K562 (cell line): ENCODE data around the gene PYGL. TPM values are rescaled to one million over a fixed set of nuclear protein-coding genes. Genes with fewer than 3 reads are reported as not detected.
"Not testable (repeated sequence)": the region's sequence is repeated elsewhere in the genome, so short reads cannot be mapped to it uniquely, and the experiment has no call there.

Experiments used
- ATAC-seq: fragments of 200-7000 bp; cut with Tn5 transposase; 3 replicates; pipeline ENCODE4 v1.9.1; 2020; ENCODE audit warnings: moderate library complexity
- BruUV-seq: library from RNA; stranded (reverse); fragments of 400-500 nt; replicated peaks from 2 replicates; lab custom pipeline; 2021; lab: Mats Ljungman, UMichigan
- CTCF ChIA-PET: fragments of 300-600 bp; formaldehyde crosslinking; extraction: SDS; loops from one replicate; lab custom pipeline; 2021; ENCODE audit warnings: low intra/inter-chr PET ratio; lab: Yijun Ruan, JAX
- POLR2A ChIA-PET: fragments of 300-600, 350-650 bp; sonication (Branson Sonifier 250); formaldehyde crosslinking; extraction: SDS; loops from one replicate; lab custom pipeline; 2021; ENCODE audit warnings: antibody characterized with exemption, inconsistent platforms; lab: Yijun Ruan, JAX
- DNase-seq, 4 experiments: peaks; one replicate each; pipeline versions ENCODE4 v3.0.0 to v3.0.0-alpha.2; 2011 to 2018; ENCODE audit warnings: low spot score in 3 of 4, mixed read lengths in 3 of 4; ENCODE audit errors: extremely low read depth in 1 of 4
- FAIRE-seq: peaks from 2 replicates; lab custom pipeline; 2011; peaks lifted over from hg19 to GRCh38; lab: Jason Lieb, UNC
- H2AFZ ChIP-seq: 2 replicates; pipeline ENCODE4 v1.6.0; 2011; ENCODE audit warnings: low read depth, low read length, control low read depth, inconsistent platforms
- H3K27ac ChIP-seq: fragments of 200-600 bp; 3 replicates; pipeline ENCODE4 v1.8.0; 2011; ENCODE audit warnings: low read depth, mild to moderate bottlenecking, control low read depth, inconsistent platforms, low read length, moderate library complexity, mixed read lengths; ENCODE audit errors: extremely low read depth
- H3K27me3 ChIP-seq, 2 experiments: fragments of 300-600 bp in 1 of 2; 2 replicates in 1 of 2; 3 replicates in 1 of 2; pipeline versions ENCODE4 v1.6.0 to v1.8.0; 2011; ENCODE audit warnings: inconsistent platforms in 2 of 2, low read length in 2 of 2, mild to moderate bottlenecking in 1 of 2, mixed read lengths in 1 of 2, moderate library complexity in 1 of 2; ENCODE audit not compliant: control insufficient read depth in 2 of 2, insufficient read depth in 2 of 2
- H3K36me3 ChIP-seq: fragments of 300-600 bp; 3 replicates; pipeline ENCODE4 v1.8.0; 2011; ENCODE audit warnings: mild to moderate bottlenecking, low read length, inconsistent platforms; ENCODE audit not compliant: control insufficient read depth, insufficient read depth
- H3K4me1 ChIP-seq, 2 experiments: fragments of 200-600 bp in 1 of 2; replicated peaks in 1 of 2; 2 replicates in 1 of 2; 3 replicates in 1 of 2; pipeline versions ENCODE4 v1.5.1 to v1.8.0; 2011; ENCODE audit warnings: inconsistent platforms in 2 of 2, low read length in 2 of 2, mild to moderate bottlenecking in 1 of 2, mixed read lengths in 1 of 2, moderate library complexity in 1 of 2; ENCODE audit not compliant: control insufficient read depth in 2 of 2, insufficient read depth in 2 of 2
- H3K4me2 ChIP-seq: 2 replicates; pipeline ENCODE4 v1.6.1; 2011; ENCODE audit warnings: low read length, control low read depth, inconsistent platforms, mixed read lengths; ENCODE audit not compliant: insufficient read depth
- H3K4me3 ChIP-seq: fragments of 200-600 bp; sonication (generic), shearing (Covaris generic); 2 replicates; pipeline ENCODE4 v1.5.1; 2016; ENCODE audit warnings: control low read depth, inconsistent platforms
- H3K79me2 ChIP-seq: fragments of 200-600 bp; 3 replicates; pipeline ENCODE4 v1.8.0; 2011; ENCODE audit warnings: low read length, inconsistent platforms; ENCODE audit not compliant: control insufficient read depth, insufficient read depth
- H3K9ac ChIP-seq, 2 experiments: 2 replicates each; pipeline versions ENCODE4 v1.6.0 to v1.6.1; 2011; ENCODE audit warnings: low read depth in 2 of 2, low read length in 2 of 2, control low read depth in 1 of 2, inconsistent platforms in 1 of 2, mild to moderate bottlenecking in 1 of 2, mixed read lengths in 1 of 2; ENCODE audit not compliant: insufficient read depth in 1 of 2
- H3K9me1 ChIP-seq: one replicate; pipeline ENCODE4 v1.6.0; 2011; ENCODE audit warnings: inconsistent platforms, mild to moderate bottlenecking, low read length, moderate library complexity; ENCODE audit not compliant: control insufficient read depth, insufficient read depth
- H3K9me3 ChIP-seq: replicated peaks from 2 replicates; pipeline ENCODE4 v1.5.1; 2011; ENCODE audit warnings: low read depth, low read length, inconsistent platforms; ENCODE audit not compliant: control insufficient read depth, insufficient read depth
- H4K20me1 ChIP-seq: replicated peaks from 2 replicates; pipeline ENCODE4 v1.6.1; 2011; ENCODE audit warnings: low read length, inconsistent platforms, mixed read lengths; ENCODE audit not compliant: control insufficient read depth, insufficient read depth
- ATF3 ChIP-seq, 2 experiments: fragments of 450-650 bp in 1 of 2; sonication (generic) in 1 of 2; formaldehyde crosslinking in 1 of 2; IDR thresholded peaks in 1 of 2; conservative IDR thresholded peaks in 1 of 2; 2 replicates each; pipeline versions ENCODE4 v1.6.1 to v1.8.1; 2016 to 2023; ENCODE audit warnings: mild to moderate bottlenecking in 2 of 2, moderate library complexity in 2 of 2, inconsistent platforms in 1 of 2, missing genetic modification reagents in 1 of 2
- CEBPB ChIP-seq: fragments of 450-650 bp; IDR thresholded peaks from 2 replicates; pipeline ENCODE4 v1.6.1; 2016; ENCODE audit warnings: missing genetic modification characterization, missing compliant biosample characterization
- CEBPG ChIP-seq, 3 experiments: fragments of 200-800 bp in 1 of 3; sonication (Bioruptor generic) in 1 of 3; sonication (generic) in 1 of 3; formaldehyde crosslinking in 1 of 3; IDR thresholded peaks in 2 of 3; conservative IDR thresholded peaks in 1 of 3; 2 replicates each; pipeline versions ENCODE4 v1.6.1 to v1.8.0; 2016 to 2022; ENCODE audit warnings: missing compliant biosample characterization in 2 of 3, missing genetic modification characterization in 2 of 3, mild to moderate bottlenecking in 1 of 3, missing genetic modification reagents in 1 of 3
- WGBS: fragments of 100-300 bp; shearing (Covaris generic); methylation state at CpG from one replicate; pipeline ENCODE4 v1.1.6; 2016; ENCODE audit warnings: low coverage, mixed read lengths; ENCODE audit not compliant: insufficient coverage; ENCODE audit errors: missing lambda C conversion rate; 5-methylcytosine and 5-hydroxymethylcytosine counted together
- in situ Hi-C: fragments of 300-500 bp; cut with MboI; formaldehyde crosslinking; loops from 4 replicates; pipeline ENCODE4 v1.15.0; 2018; ENCODE audit warnings: inconsistent platforms, mixed read lengths
- intact Hi-C: fragments of 100-400 bp; cut with micrococcal nuclease; formaldehyde crosslinking; loops from 2 replicates; pipeline ENCODE4 v1.14.2; 2022
- polyA plus RNA-seq, 8 experiments: library from polyadenylated mRNA; depleted of rRNA in 4 of 8; stranded (reverse) in 5 of 8; unstranded in 3 of 8; fragments of >200 nt; fragmentation: Nextera tagmentation in 2 of 8; fragmentation: Illumina TruSeq in 1 of 8; extraction: Ambion mirVana in 2 of 8; extraction: Trizol in 1 of 8; gene quantifications; 2 replicates each; pipeline versions ENCODE4 v1.2.1 to v1.2.3, GENCODE V29; 2011 to 2014; ENCODE audit warnings: inconsistent platforms in 1 of 8, missing spikeins in 1 of 8
- total RNA-seq, 7 experiments: library from RNA; depleted of rRNA in 6 of 7; stranded (reverse); fragments of >200 nt in 6 of 7; fragmentation: Illumina TruSeq in 2 of 7; extraction: Trizol in 2 of 7; gene quantifications; 2 replicates each; pipeline versions ENCODE4 v1.2.1 to v1.2.3, GENCODE V29; 2011 to 2021; ENCODE audit warnings: low replicate concordance in 1 of 7

The PYGL gene
- total and polyA plus RNA-seq, 9 of the 15 experiments (the other 6 are each of a cell fraction or from before 2014, with no cell fraction given) = 3.5 to 17.9 (median 13.1) TPM

- H3K4me1 ChIP-seq = peaks cover 0 to 18% of the 10 kb centered on the region in 2 experiments; a peak in 3 of 5 replicates
- FAIRE-seq = not testable (repeated sequence)
These were observed 2.6 kb downstream of the PYGL start for GRCh38 chr14:50941638-50942037.

More at GRCh38 chr14:50941638-50942037, 2.6 kb downstream of the PYGL start:
- BruUV-seq; H3K4me2 ChIP-seq; in situ Hi-C loops; H3K9me1 ChIP-seq; H3K9ac ChIP-seq; H2AFZ ChIP-seq; H3K4me3 ChIP-seq; CTCF ChIA-PET; H3K9me3 ChIP-seq; H3K27ac ChIP-seq; ATAC-seq; intact Hi-C loops; H4K20me1 ChIP-seq; DNase-seq; H3K27me3 ChIP-seq; H3K36me3 ChIP-seq; TF ChIP-seq ATF3 (CRISPR knock-in tag; conservative IDR thresholded peaks at IDR 0.05): not testable (repeated sequence)
- peak; percentile 52; the same call in 1 of the 2 replicates for TF ChIP-seq ATF3 (IDR thresholded peaks at IDR 0.05)
- TF ChIP-seq CEBPB (tag) = 0 out of 2 replicates have a peak, but pooled peaks have one; percentile 24
- peak; percentile 53; the same call in 1 of the 2 replicates for TF ChIP-seq CEBPG (CRISPR knock-in tag; IDR thresholded peaks at IDR 0.05)
- 0 out of 4 replicates have a peak, but pooled peaks of 1 of the 2 experiments have one; percentile 13 for TF ChIP-seq CEBPG (tag; conservative IDR thresholded peaks at IDR 0.05 in 1 of 2, IDR thresholded peaks at IDR 0.05 in 1 of 2)
- POLR2A ChIA-PET = interaction anchor here (0.8 to 1.2 kb wide), 3 partner anchors 9 to 20 kb away, joined by 3 to 4 read pairs (median 3); no protein-coding TSS in a partner anchor
- 91% methylated on average over 6 of the region's 8 CpGs for WGBS
- peaks cover 16% of the 10 kb centered on the region; the same call in 2 of the 3 replicates for H3K79me2 ChIP-seq
